Measurements from ENCODE around the gene BMPER.

BMPER gene

DNA sequence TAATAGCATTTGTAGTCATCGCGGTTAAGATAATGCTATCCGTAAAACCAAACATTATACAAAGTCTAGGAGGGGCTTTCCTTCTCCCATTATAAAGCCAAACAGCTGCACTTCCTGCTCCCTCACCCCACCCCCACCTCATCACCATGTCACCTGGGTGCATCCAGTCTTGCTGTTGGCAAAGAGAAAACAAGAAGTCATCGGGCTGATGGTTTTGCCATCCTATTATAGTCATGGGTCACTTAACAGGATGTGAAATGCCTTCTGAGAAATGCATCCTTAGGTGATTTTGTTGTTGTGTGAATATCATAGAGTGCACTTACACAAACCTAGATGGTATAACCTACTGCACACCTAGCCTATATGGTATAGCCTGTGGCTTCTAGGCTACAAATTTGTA, 157.0 kb downstream of the BMPER start:
- DNase-seq = no peak

DNA sequence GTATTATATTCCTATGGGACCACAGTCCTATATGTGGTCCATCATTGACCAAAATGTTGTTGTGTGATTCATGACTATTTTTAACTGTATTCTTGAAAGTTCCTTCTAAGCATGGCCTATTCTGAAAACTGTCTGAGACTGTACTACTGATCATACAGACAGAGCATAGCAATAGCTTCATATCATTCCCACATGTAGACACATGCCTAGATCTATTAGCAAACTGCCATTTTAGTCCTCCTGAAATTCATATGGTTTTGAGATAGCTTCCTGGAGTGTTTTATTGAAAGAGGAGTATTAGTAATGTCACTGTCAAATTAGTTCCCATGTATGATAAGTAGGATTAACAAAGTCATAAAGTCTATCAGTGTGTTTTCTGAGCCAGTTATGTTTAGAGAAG, 157.5 kb downstream of the BMPER start:
- no peak for DNase-seq

DNA sequence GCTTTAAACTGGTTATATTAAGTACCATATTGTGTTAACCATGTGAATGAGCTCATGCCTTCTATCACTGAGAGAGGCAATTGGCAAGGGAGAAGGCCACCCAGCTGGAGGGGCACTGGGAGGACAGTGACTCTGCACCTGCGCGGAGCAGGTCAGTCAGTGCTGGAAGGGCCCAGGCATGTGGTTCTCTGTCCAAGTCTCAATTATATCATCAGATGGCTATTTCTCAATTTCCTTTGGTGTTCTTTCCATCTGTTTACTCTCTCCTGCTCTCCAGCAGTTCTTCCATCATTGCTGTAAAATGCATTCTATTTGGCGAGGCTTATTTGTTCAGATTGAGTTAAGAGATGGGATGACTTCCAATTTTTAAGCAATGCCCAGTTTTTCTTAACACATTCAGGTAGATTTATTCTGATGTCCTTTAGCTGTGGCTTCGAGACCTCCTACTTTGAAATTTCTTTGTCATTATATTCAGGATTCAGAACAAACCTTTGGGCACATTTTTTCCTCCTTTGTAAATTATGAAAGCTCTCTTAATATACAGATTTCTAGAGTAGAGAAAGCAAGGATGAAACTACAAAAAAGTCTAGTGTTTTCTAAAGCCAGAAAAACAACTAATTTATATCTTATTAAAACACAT, 159.3 kb downstream of the BMPER start:
- DNase-seq = no peak

DNA sequence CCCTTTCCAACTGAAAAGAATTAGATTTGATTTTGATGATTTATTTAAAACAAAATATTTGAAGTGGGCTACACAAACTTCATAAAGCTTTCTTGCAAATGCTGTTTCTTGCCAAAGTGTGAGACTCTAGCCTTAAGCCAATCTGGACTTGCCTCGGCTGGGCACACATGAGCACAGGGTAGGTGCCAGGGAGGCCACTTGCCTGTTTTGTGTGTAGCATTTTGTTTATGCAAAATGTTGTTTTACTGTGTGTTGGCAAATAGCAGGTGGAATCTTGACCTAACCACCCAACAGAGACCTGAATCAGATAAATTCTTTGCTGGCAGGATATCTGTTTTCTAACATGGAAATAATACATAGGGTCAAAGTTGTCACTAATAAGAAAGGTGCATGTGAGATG, 161.1 kb downstream of the BMPER start:
- no peak for DNase-seq

DNA sequence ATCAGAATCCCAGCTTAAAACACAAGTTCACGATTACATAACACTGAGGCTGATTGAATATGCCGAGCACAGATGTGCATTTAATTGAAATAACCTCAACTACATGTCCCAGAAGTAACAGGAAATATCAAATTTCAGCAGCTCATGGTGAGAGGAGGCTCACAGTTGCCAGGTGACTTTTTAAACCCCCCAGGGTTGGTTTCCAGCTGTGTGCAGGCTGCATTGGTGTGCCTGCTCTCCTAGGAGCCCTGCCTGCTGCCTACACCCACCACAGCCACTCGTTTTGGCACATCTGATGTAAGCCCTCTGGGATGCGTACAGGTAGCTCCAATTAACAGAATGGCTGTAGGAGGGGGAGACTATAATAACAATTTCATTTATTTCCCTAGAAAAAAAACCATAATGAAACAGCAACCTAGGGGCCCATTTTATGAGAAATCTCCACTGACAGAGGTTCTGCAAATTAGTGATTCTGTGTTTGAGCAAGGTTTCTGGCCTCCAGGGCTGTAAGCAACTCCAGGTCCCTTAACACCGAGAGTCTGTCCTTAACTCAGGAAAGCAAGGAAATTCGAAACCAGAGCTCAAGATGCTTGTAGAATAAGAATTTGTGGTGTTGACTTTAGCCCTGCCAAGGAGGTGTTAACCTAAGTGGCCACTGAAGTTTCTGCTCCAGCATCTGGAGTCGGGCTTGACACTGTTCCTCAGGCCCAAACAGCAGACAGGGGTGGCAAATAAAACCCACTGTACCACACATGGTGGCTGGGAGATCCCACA, 161.9 kb downstream of the BMPER start:
- no peak for DNase-seq

DNA sequence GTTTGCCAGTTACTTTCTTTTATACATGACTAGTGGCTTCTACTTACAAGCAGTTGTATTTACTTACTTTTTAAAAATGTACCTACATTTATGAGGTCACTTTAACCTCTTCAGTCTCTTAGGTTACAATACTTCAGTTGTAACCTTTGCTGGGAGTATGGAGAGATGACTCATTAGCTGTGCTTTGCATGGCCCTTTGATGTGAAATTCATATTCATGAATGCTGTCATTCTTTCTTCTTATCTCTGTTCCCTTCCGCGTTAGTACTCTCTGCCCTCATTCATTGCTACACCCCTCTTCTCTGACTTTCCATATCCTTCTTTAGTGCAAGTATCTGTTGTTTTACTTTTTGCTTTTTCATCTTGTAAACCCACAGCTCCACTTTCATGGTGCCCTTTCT, 164.3 kb downstream of the BMPER start:
- no peak for DNase-seq

DNA sequence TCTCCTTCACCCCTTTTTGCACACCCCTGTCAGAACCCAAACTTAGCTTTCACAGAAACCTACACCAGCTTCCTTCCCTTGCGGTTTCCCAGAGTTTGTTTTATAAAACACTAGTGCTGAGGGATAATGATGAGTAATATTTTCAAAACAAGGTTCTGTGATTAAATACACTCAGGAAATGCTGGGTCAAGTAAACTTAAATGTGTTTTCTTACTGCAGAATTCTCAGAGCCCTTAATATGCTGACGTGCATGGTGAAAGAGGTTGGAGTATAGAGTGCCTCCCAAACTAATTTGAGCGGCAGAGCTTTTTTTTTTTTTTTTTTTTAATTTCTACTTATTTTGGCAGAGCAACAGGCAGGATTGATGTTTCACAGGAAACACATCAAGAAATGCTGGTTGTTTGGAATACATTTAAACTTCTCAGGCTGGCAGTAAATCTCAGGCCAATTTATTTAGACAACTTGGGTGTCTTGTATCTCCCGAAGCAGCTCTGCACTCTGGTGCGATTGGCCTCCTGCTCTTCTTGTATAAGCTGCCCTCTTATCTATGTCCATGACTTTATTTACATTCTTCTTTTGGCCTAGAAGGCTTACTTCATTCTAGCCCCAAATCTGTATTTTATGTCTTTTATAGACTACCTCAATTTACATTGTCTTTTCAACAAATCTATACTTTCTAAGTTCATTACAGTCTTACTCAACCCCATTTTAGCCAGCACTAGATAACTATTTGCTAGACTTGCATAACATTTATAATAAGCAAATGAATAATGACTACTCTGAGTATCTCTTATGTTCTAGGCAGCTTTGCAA, 165.4 kb downstream of the BMPER start:
- DNase-seq = no peak

DNA sequence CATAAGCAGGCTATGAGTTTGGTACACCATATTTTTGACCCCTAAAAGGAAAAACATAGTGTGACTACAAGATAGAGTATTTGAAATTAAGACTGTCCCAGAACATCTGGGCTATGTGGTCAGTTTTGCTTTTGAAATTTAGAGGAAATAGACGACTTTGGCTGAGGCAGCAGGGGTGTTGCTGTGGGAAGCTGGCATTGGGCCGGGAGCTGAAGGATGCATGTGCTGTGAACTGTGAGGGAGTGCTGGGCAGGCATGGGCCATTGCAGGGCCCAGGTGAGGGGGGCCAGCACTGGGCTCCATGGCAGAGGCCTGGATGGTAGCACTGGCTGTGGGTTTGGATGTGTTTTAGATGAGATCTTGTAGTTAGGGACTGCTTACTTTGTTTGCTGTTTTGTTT, 168.3 kb downstream of the BMPER start:
- no peak for DNase-seq

DNA sequence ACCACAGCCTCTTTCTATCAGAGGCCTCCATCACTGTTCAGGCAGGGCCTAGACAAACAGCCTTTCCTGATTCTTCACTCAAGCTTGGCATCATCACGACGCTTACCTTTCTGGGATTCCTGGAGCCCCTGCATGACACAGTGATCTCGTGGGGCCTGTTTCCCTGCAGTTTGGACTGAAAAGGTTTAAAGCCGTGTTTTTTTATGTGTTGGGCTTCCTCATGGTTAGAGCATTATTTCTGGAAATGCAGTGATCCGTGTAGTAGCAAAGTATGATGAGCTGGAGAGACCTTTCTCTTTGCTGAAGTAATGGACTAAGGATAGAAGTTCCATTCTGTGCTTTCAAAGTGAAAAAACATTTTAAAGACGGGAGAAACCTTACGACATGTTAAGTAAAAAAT, 169.1 kb downstream of the BMPER start:
- DNase-seq = no peak

DNA sequence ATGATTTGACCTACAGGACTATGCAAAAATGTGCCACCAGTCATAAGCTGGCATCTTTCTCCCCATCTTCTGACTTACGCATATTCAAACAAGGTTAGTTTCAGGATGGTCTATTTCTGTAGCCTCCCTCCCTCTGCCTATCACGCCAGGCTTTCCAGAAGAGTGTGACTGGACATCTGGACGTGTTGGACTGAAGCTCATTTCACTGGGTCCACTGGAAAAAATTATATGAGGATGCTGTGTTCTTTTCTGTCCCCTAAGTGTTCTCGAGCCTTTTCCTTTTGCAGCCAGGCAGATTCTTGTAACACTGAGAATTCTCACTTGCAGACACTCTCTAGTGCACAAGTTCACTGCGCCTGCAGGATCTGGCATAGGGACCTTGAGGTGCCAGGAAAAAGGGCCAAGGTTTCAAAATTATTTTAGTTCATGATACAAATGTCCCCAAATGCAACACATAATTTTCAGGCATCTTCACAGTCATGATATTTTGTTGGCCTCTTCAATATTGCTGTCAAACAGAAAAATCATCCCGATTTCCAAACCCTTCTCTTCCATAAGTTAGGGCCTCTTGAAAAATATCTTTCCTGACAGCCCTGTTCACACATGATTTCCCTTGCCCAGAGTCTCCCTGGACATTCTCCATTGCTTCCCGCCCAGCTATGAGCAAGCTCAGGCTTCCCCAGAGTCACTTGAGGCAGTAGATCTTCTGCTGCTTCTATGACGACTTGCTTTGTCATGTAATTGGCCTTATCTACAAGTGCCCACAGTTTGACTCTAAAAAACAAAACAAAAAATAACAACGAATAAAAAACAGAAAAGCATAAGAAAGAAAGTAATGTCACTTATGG, 170.4 kb downstream of the BMPER start:
- DNase-seq = no peak

DNA sequence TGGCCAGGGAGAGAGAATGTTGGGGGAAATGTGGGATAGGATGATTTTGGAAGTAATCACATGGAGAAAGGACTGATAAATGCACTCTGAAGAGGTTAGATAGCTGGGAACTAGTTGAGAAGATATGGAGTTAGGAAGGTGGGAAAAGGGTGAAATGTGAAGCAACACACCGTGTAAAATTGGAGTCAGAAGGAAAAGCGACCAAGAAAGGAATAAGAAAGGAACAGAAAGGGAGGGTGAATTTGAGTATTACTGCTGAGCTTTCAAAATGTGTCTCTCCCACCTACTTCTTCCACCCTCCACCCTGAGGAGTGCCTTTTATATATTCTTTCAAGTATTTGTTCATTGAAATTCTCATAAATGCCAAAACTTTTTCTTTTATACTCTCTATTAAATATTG, 171.8 kb downstream of the BMPER start:
- DNase-seq = no peak

DNA sequence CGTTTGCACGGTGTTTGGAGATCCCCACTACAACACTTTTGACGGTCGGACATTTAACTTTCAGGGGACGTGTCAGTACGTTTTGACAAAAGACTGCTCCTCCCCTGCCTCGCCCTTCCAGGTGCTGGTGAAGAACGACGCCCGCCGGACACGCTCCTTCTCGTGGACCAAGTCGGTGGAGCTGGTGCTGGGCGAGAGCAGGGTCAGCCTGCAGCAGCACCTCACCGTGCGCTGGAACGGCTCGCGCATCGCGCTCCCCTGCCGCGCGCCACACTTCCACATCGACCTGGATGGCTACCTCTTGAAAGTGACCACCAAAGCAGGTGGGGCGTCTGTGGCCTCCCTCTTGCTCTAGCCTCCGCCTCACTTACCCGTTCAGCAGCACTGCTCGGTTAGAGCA, 173.5 kb downstream of the BMPER start:
- no peak for DNase-seq

DNA sequence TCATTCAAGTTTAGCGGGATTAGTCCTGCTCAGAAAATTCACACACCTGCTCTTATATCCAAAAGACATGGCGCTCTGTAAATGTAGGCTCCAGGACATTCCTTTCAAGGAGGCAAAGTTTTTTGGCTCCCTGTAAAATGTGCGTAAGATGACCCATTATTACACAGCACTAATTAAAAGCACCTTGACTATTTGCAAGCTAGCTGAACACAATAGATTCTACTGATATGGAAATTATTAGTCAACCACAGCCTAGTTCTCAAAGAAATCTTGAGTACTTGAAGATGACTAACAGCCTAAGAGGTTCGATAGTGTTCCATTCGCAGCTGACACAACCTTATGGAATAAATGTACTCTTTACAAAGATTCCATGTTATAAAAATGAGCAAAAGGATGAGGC, 175.2 kb downstream of the BMPER start:
- no peak for DNase-seq

DNA sequence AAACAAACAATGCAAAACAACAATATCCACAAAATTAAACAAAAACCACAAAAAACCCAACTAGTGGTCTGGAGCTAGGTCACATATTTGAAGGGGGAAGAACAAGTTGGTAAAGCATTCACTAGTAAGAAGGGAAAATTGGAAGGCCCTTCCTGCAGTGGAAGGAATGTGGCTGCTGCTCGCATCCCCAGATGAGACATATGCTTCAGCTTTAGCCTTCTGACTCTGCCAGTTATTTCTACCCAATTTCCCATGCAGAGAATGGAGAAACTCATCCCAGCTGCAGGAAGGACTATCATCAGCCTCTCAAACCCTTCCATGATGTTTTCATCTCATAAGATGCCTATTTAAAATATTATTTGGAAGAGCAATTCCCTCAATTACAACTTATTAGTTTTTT, 176.6 kb downstream of the BMPER start:
- DNase-seq = no peak

DNA sequence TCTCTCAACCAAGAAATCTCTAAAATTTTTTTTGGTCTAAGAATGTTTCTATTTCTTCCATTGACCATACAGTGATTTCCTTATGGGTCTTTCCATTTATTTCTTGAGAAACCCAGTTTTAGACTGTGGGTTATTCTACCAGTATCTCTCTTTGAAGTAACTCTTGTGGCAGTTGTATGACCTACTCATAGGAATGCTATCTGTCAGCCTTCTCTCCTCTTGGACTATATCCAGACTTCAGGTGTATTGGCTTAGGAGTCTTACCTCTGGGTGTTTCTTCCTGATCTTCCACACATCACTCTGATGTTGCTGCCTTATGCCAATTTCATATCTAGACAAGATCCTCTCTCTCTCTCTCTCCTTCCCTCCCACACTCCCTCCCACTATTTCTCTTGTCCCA, 178.1 kb downstream of the BMPER start:
- no peak for DNase-seq

DNA sequence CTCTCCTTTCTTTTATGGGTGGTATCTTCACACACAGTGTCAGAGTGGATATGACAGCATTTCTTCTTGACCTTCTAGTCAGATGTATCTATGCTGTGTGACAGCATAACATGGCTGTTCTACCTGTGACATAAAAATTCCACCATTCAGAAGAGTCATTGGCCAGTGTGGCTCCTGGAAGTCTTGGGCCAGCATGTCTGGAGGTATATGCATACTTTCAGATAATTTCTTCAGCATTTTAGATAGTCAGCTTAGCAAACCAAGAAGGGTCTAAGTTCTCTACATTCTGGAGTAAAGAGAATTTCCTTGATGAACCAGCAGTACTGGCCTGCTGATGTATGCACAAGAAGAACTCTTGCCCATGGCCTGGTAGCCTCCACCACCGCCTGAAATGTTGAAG, 179.3 kb downstream of the BMPER start:
- DNase-seq = no peak

DNA sequence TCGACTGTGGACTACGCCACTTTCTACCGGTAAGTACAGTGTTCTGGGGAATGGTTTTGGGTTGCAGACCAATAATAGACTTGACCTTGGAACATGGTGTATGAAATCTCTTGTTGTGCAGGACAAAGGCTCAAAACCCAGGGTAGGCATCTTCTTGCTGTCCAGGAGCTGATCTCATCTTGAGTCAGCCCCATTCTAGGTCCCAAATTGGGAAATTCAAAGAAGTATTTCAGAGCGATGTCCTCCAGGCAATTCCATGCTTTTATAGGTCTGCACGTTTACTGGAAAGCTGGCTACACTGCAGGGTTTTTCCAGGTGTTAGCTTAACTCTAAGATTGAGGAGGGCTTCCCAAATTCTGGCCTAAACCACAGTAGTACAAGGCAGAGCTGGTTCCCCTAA, 180.7 kb downstream of the BMPER start:
- DNase-seq = no peak

DNA sequence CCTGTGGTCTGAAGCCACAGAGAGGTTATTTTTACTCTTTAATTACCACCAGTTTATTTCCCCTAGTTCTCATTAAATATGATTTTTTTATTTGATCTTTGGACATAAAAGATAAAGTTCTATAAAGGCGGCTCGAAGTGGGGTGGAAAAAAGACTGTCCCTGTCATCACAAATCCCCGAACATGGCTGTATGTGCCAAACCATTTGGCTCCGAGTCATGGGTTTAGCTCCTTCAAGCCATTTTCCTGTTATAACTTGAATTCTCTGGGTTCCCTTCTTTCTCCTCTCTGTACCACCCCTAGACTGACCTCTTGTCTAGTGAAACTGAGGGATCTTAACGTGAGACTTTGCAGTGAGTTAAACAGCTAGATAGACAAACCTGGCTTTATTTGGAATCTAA, 181.6 kb downstream of the BMPER start:
- DNase-seq = no peak

DNA sequence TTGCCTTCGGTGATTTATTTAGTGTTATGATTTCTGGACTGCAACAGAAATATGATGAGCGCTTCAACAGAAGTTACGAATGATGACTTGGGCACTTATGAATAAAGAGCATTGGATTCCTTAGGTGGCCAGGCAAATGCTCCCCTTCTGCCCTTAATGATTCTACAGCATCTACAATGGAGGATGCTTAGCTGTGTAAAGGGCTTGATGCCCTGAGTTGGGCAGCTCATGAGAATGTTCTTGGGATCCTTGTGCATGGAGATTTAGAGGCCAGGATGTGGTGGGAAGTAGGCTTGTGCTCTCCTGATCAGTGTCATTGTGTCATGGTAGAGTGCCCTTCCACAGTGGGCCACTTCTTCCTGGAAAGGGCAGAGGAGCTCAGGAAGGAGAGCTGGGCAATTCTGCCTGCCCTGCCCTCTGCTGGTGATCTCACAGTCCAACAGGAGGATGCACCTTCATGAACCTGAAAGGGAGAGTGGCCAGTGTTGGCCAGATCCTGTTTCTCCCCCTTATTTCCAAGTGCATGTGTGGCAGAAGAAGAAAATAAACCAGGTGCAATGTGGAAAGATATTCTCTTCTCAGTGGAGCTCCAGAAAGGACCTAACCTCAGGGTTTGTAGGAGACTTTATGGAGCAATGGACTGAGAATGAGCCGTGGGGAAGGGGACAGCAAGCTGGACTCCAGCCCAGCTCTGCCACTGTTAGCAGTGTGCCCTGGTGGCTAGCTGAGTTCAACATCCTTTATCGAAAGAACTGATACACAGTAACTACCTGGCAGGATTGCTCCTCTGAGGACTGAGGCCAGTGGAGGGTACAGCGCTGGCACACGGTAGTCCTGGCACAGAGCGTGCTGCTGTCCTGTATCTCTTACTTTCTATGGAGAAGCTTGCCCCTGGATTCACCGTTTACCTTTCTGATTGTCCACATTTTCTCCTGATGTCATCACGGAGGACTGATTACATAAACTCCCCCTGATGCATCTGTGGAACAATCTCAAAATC, 182.9 kb downstream of the BMPER start:
- no peak for DNase-seq

DNA sequence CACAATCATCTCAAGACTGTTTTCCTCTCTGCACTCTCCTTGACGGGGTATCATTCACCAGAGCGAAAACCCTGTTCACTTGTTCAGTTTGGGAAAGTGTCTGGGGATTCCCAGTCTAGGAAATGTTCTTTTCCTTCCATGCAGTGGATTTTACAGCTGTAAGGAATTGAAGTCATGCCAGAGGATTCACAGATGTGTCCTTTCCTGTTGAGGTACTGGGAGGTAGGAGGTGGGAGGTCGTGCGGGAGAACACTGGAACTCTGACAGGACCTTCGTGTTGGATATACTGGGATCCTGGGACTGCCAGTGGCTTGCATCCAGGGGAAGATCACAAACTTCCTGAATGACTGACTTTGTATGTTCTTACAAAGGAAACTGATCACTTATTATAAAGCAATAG, 185.5 kb downstream of the BMPER start:
- no peak for DNase-seq

DNA sequence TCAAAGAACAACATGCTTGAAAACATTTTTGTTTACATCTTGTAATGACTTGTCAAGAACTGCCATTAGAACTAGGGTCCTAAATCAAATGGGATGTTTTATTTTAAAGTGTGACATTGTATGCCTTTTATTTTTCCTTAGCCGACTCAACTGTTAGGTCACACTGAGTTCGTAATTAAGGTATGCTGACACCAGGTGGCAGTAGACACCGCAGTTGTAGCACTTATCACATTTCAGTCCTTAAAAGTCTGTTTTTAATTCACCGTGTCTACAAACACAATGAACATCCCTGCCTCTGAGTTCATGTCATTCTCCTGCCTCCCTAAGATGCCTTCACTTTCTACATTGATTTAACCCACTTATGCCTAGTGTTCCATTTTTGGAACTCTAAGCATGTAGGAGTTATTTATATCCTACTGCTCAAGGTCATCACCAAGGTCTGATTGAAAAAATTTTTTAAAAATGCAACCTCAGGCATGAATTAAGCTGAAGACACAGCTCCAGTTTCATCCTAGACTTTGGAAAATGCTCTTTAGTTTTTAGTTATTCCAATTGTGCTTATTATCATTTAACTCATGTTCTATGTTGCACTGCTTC, 186.1 kb downstream of the BMPER start:
- DNase-seq = no peak

Data from right kidney (tissue), 1 donor.